Breast epithelium (tissue), 4 donors: ENCODE results near the gene OGA. TPM values are rescaled to one million over a fixed set of nuclear protein-coding genes. Genes with fewer than 3 reads are reported as not detected.
A peak's percentile ranks its signal among the peaks of the same experiment; 100 is the strongest.

Source experiments
- DNase-seq, 2 donors: peaks; one replicate each; pipeline ENCODE4 v3.0.0-alpha.2; 2019; ENCODE audit warnings: low spot score in 2 of 2
- H3K27ac ChIP-seq, 2 donors: fragments of 200-600 bp; sonication (generic) in 1 of 2; one replicate each; pipeline ENCODE4 v1.5.1; 2016 to 2019; ENCODE audit warnings: mild to moderate bottlenecking in 1 of 2
- H3K27me3 ChIP-seq, 2 donors: fragments of 200-600 bp; sonication (generic) in 1 of 2; one replicate each; pipeline versions ENCODE4 v1.5.1 to v1.6.0; 2017 to 2019; ENCODE audit warnings: control low read depth in 1 of 2, mild to moderate bottlenecking in 1 of 2
- H3K36me3 ChIP-seq: fragments of 200-600 bp; one replicate; pipeline ENCODE4 v1.5.1; 2019
- H3K4me1 ChIP-seq, 2 donors: fragments of 200-600 bp; sonication (generic); one replicate each; pipeline ENCODE4 v1.5.1; 2016 to 2019; ENCODE audit warnings: control low read depth in 1 of 2
- H3K4me3 ChIP-seq, 3 donors: fragments of 200-600 bp; sonication (generic); 1 replicate in 2 of 3; 2 replicates in 1 of 3; pipeline ENCODE4 v1.5.1; 2016 to 2019; ENCODE audit warnings: mild to moderate bottlenecking in 3 of 3, moderate library complexity in 2 of 3
- H3K9me3 ChIP-seq, 2 donors: fragments of 200-600 bp; sonication (generic) in 1 of 2; one replicate each; pipeline ENCODE4 v1.5.1; 2016 to 2019; ENCODE audit warnings: control low read depth in 1 of 2
- CTCF ChIP-seq, 3 donors: fragments of 450-650 bp; IDR thresholded peaks; one replicate each; pipeline ENCODE4 v1.5.1; 2016 to 2017; ENCODE audit warnings: antibody characterized with exemption in 3 of 3, mild to moderate bottlenecking in 3 of 3, moderate library complexity in 3 of 3
- POLR2A ChIP-seq: fragments of 450-650 bp; IDR thresholded peaks from one replicate; pipeline ENCODE4 v1.6.1; 2016; ENCODE audit warnings: antibody characterized with exemption, mild to moderate bottlenecking, moderate library complexity
- POLR2AphosphoS5 ChIP-seq, 3 donors: sonication (generic); formaldehyde crosslinking; IDR thresholded peaks; one replicate each; pipeline ENCODE4 v1.6.1; 2017; ENCODE audit warnings: antibody characterized with exemption in 3 of 3
- intact Hi-C: fragments of 100-400 bp; cut with DNase I; formaldehyde crosslinking; loops from one replicate; pipeline ENCODE4 v1.15.1; 2023; ENCODE audit warnings: low total_unique reads
- total RNA-seq, 3 donors: library from RNA; depleted of rRNA; stranded (reverse); fragments of >200 nt; gene quantifications; one replicate each; pipeline ENCODE4 v1.1.0, GENCODE V29; 2016

OGA gene
- total RNA-seq, 3 donors from 2014 or later: 169 to 200 (median 181) TPM

- no peaks in the 10 kb centered on the region for H3K9me3 ChIP-seq
- H3K36me3 ChIP-seq: no peaks in the 10 kb centered on the region
- H3K27ac ChIP-seq: peak overlapping the region; percentile 74 to 82
- peak overlapping the region; percentile 41 to 78 (median 62) for H3K4me3 ChIP-seq
- intact Hi-C loops: no loop called here
- TF ChIP-seq POLR2AphosphoS5 (IDR thresholded peaks at IDR 0.05) (no peak), CTCF (IDR thresholded peaks at IDR 0.05) (no peak), POLR2A (no peak)
- no peaks in the 10 kb centered on the region for H3K4me1 ChIP-seq
- DNase-seq: no peak
- no peaks in the 10 kb centered on the region for H3K27me3 ChIP-seq
Measured at GRCh38 chr10:101831169-101831811, 13.0 kb upstream of the OGA start.

GRCh38 chr10:101830322-101831168, 12.3 kb upstream of the OGA start:
- H3K4me3 ChIP-seq: peak overlapping the region; percentile 41 to 78 (median 62)
- intact Hi-C loops: no loop called here

GRCh38 chr10:101829561-101830315, 11.5 kb upstream of the OGA start:
- peak overlapping the region; percentile 41 to 78 (median 62) for H3K4me3 ChIP-seq
- TF ChIP-seq CTCF (IDR thresholded peaks at IDR 0.05) (no peak), POLR2AphosphoS5 (IDR thresholded peaks at IDR 0.05) (no peak), POLR2A (no peak)
- intact Hi-C loops: no loop called here
- H3K27ac ChIP-seq: peak overlapping the region; percentile 70 to 82
- H3K4me1 ChIP-seq: no peaks in the 10 kb centered on the region
- H3K27me3 ChIP-seq: no peaks in the 10 kb centered on the region
- H3K36me3 ChIP-seq: no peaks in the 10 kb centered on the region
- DNase-seq: peak; percentile 51 to 64
- H3K9me3 ChIP-seq: no peaks in the 10 kb centered on the region

More at GRCh38 chr10:101830322-101831168, 12.3 kb upstream of the OGA start:
- Histone ChIP-seq H3K36me3 (no peaks in the 10 kb centered on the region), H3K4me1 (no peaks in the 10 kb centered on the region), H3K27ac (peak overlapping the region; percentile 74 to 82), H3K27me3 (no peaks in the 10 kb centered on the region), H3K9me3 (no peaks in the 10 kb centered on the region)
- TF ChIP-seq POLR2AphosphoS5 (IDR thresholded peaks at IDR 0.05): peak in 1 of 3 donors; percentile 31
- no peak for TF ChIP-seq CTCF (IDR thresholded peaks at IDR 0.05)
- DNase-seq: peak; percentile 87 to 89

GRCh38 chr10:101828766-101829551, 10.7 kb upstream of the OGA start:
- TF ChIP-seq POLR2A (no peak), POLR2AphosphoS5 (IDR thresholded peaks at IDR 0.05) (no peak), CTCF (IDR thresholded peaks at IDR 0.05) (no peak)
- peak overlapping the region; percentile 10 to 82 for H3K27ac ChIP-seq
- H3K27me3 ChIP-seq: no peaks in the 10 kb centered on the region
- no peaks in the 10 kb centered on the region for H3K9me3 ChIP-seq
- H3K36me3 ChIP-seq: no peaks in the 10 kb centered on the region
- DNase-seq: no peak
- peak overlapping the region; percentile 17 to 78 (median 62) for H3K4me3 ChIP-seq
- no peaks in the 10 kb centered on the region for H3K4me1 ChIP-seq
- intact Hi-C loops: no loop called here
